Mesenchymal stem cell (in vitro differentiated cells and primary cell): Measurements from ENCODE around the gene TNFRSF1B.

Source experiments
- DNase-seq: peaks from one replicate; pipeline ENCODE4 v3.0.0-alpha.2; 2013
- H2AFZ ChIP-seq: one replicate; pipeline ENCODE4 v1.6.1; 2013; ENCODE audit warnings: low read depth, mild to moderate bottlenecking, control low read depth, inconsistent platforms, low read length, moderate library complexity
- H2AK5ac ChIP-seq: 2 replicates; pipeline ENCODE4 v1.6.1; 2013; ENCODE audit warnings: low read length, moderate library complexity, mild to moderate bottlenecking, inconsistent platforms; ENCODE audit not compliant: severe bottlenecking
- H2BK120ac ChIP-seq: one replicate; pipeline ENCODE4 v1.6.1; 2013; ENCODE audit warnings: low read depth, mild to moderate bottlenecking, inconsistent platforms, low read length, moderate library complexity
- H2BK12ac ChIP-seq, 2 experiments: one replicate each; pipeline ENCODE4 v1.6.1; 2013; ENCODE audit warnings: inconsistent platforms in 2 of 2, low read length in 2 of 2, mild to moderate bottlenecking in 2 of 2, moderate library complexity in 2 of 2, control low read depth in 1 of 2
- H2BK15ac ChIP-seq: one replicate; pipeline ENCODE4 v1.6.1; 2013; ENCODE audit warnings: mild to moderate bottlenecking, low read depth, inconsistent platforms; ENCODE audit not compliant: poor library complexity, severe bottlenecking
- H2BK5ac ChIP-seq: 2 replicates; pipeline ENCODE4 v1.6.1; 2013; ENCODE audit warnings: low read depth, mild to moderate bottlenecking, low read length, control low read depth, inconsistent platforms; ENCODE audit not compliant: poor library complexity, severe bottlenecking
- H3K14ac ChIP-seq, 2 experiments: one replicate each; pipeline ENCODE4 v1.6.1; 2013; ENCODE audit warnings: inconsistent platforms in 2 of 2, low read length in 2 of 2, control low read depth in 1 of 2, mild to moderate bottlenecking in 1 of 2, moderate library complexity in 1 of 2
- H3K18ac ChIP-seq, 2 experiments: one replicate each; pipeline ENCODE4 v1.6.1; 2013; ENCODE audit warnings: inconsistent platforms in 2 of 2, low read length in 2 of 2, control low read depth in 1 of 2, low read depth in 1 of 2, mild to moderate bottlenecking in 1 of 2
- H3K23ac ChIP-seq, 2 experiments: one replicate each; pipeline ENCODE4 v1.6.1; 2013; ENCODE audit warnings: inconsistent platforms in 2 of 2, low read length in 2 of 2, mild to moderate bottlenecking in 2 of 2, moderate library complexity in 2 of 2, control low read depth in 1 of 2
- H3K27ac ChIP-seq: 2 replicates; pipeline ENCODE4 v1.5.1; 2013; ENCODE audit warnings: mild to moderate bottlenecking, moderate library complexity, low read length, control low read depth, inconsistent platforms; ENCODE audit not compliant: poor library complexity, severe bottlenecking
- H3K27me3 ChIP-seq, 2 experiments: 2 replicates each; pipeline versions ENCODE4 v1.6.1 to v1.7.0; 2013; ENCODE audit warnings: low read length in 2 of 2, mild to moderate bottlenecking in 2 of 2, moderate library complexity in 2 of 2, control low read depth in 1 of 2, inconsistent platforms in 1 of 2; ENCODE audit not compliant: control insufficient read depth in 1 of 2, insufficient read depth in 1 of 2
- H3K36me3 ChIP-seq, 2 experiments: 2 replicates each; pipeline versions ENCODE4 v1.6.1 to v1.7.0; 2013; ENCODE audit warnings: low read length in 2 of 2, control low read depth in 1 of 2, inconsistent platforms in 1 of 2, low read depth in 1 of 2, mild to moderate bottlenecking in 1 of 2; ENCODE audit not compliant: insufficient read depth in 2 of 2, control insufficient read depth in 1 of 2
- H3K4ac ChIP-seq, 2 experiments: one replicate each; pipeline ENCODE4 v1.6.1; 2013; ENCODE audit warnings: inconsistent platforms in 2 of 2, low read length in 2 of 2, mild to moderate bottlenecking in 2 of 2, moderate library complexity in 2 of 2, control low read depth in 1 of 2, low read depth in 1 of 2
- H3K4me1 ChIP-seq: 2 replicates; pipeline ENCODE4 v1.6.1; 2013; ENCODE audit warnings: low read depth, low read length, control low read depth; ENCODE audit not compliant: control insufficient read depth, insufficient read depth
- H3K4me2 ChIP-seq: 2 replicates; pipeline ENCODE4 v1.6.1; 2013; ENCODE audit warnings: low read length, mild to moderate bottlenecking, inconsistent platforms; ENCODE audit not compliant: poor library complexity, severe bottlenecking
- H3K4me3 ChIP-seq, 2 experiments: 2 replicates each; pipeline versions ENCODE4 v1.5.1 to v1.7.0; 2013; ENCODE audit warnings: low read length in 2 of 2, mild to moderate bottlenecking in 2 of 2, control low read depth in 1 of 2, low read depth in 1 of 2; ENCODE audit not compliant: insufficient read depth in 1 of 2
- H3K79me1 ChIP-seq: replicated peaks from 2 replicates; pipeline ENCODE4 v1.6.1; 2013; ENCODE audit warnings: mild to moderate bottlenecking, control low read depth, low read length, inconsistent platforms; ENCODE audit not compliant: poor library complexity, severe bottlenecking
- H3K9ac ChIP-seq: 2 replicates; pipeline ENCODE4 v1.7.0; 2013; ENCODE audit warnings: mild to moderate bottlenecking, low read length, moderate library complexity
- H3K9me3 ChIP-seq: 2 replicates; pipeline ENCODE4 v1.7.0; 2013; ENCODE audit warnings: mild to moderate bottlenecking, low read length; ENCODE audit not compliant: control insufficient read depth
- H4K8ac ChIP-seq: one replicate; pipeline ENCODE4 v1.6.1; 2013; ENCODE audit warnings: inconsistent platforms, mild to moderate bottlenecking, low read length, moderate library complexity
- H4K91ac ChIP-seq: one replicate; pipeline ENCODE4 v1.6.1; 2013; ENCODE audit warnings: mild to moderate bottlenecking, low read length, inconsistent platforms
- WGBS: methylation state at CpG from one replicate; pipeline ENCODE4 v1.1.7; 2013; ENCODE audit warnings: mixed read lengths; 5-methylcytosine and 5-hydroxymethylcytosine counted together

TNFRSF1B gene

GRCh38 chr1:12138196-12139168 is 28.3 kb upstream of the TNFRSF1B start:
- H4K91ac ChIP-seq: peak overlapping the region; percentile 2
- peak overlapping the region in 1 of 2 experiments; percentile 66 for H2BK12ac ChIP-seq
- H2BK15ac ChIP-seq: no peak overlapping the region
- H3K4me2 ChIP-seq: no peak overlapping the region
- DNase-seq: no peak
- no peak overlapping the region for H2AK5ac ChIP-seq
- H2BK5ac ChIP-seq: no peak overlapping the region
- H3K9me3 ChIP-seq: no peaks in the 10 kb centered on the region
- H3K9ac ChIP-seq: peak overlapping the region; percentile 68
- H3K4me3 ChIP-seq: no peak overlapping the region
- H2AFZ ChIP-seq: no peak overlapping the region
- H3K18ac ChIP-seq: no peak overlapping the region
- H3K27ac ChIP-seq: no peak overlapping the region
- no peaks in the 10 kb centered on the region for H3K27me3 ChIP-seq
- no peak overlapping the region for H2BK120ac ChIP-seq
- H3K79me1 ChIP-seq: no peaks in the 10 kb centered on the region
- H3K14ac ChIP-seq: peak overlapping the region in 1 of 2 experiments; percentile 55
- H4K8ac ChIP-seq: peak overlapping the region; percentile 27
- 75% methylated on average over 31 of the region's 31 CpGs for WGBS
- peaks cover 11% of the 10 kb centered on the region for H3K4me1 ChIP-seq
- H3K36me3 ChIP-seq: no peaks in the 10 kb centered on the region
- H3K23ac ChIP-seq: no peak overlapping the region
- H3K4ac ChIP-seq: no peak overlapping the region

GRCh38 chr1:12140016-12140415 is 26.8 kb upstream of the TNFRSF1B start:
- Histone ChIP-seq H3K14ac (no peak overlapping the region), H3K9ac (no peak overlapping the region), H3K27ac (no peak overlapping the region), H3K4ac (no peak overlapping the region), H4K8ac (no peak overlapping the region), H2BK15ac (peak overlapping the region; percentile 12), H3K9me3 (no peaks in the 10 kb centered on the region), H3K79me1 (no peaks in the 10 kb centered on the region), H2BK12ac (peak overlapping the region in 1 of 2 experiments; percentile 34), H3K23ac (no peak overlapping the region), H2AK5ac (no peak overlapping the region), H3K36me3 (no peaks in the 10 kb centered on the region), H3K4me3 (no peak overlapping the region), H3K4me1 (peaks cover 13% of the 10 kb centered on the region), H3K18ac (no peak overlapping the region), H2AFZ (no peak overlapping the region), H3K27me3 (no peaks in the 10 kb centered on the region), H2BK120ac (no peak overlapping the region), H3K4me2 (no peak overlapping the region), H2BK5ac (no peak overlapping the region), H4K91ac (peak overlapping the region; percentile 72)
- no peak for DNase-seq
- 90% methylated on average over 4 of the region's 4 CpGs for WGBS

- Histone ChIP-seq H2BK120ac (peak overlapping the region; percentile 30), H3K4me2 (no peak overlapping the region), H2BK12ac (peak overlapping the region in 1 of 2 experiments; percentile 37), H3K14ac (no peak overlapping the region), H3K27me3 (no peaks in the 10 kb centered on the region), H2AFZ (no peak overlapping the region), H4K91ac (no peak overlapping the region), H3K18ac (no peak overlapping the region), H3K27ac (no peak overlapping the region), H3K9me3 (no peaks in the 10 kb centered on the region), H2BK5ac (no peak overlapping the region), H3K79me1 (no peaks in the 10 kb centered on the region), H2BK15ac (peak overlapping the region; percentile 30), H3K36me3 (no peaks in the 10 kb centered on the region), H4K8ac (no peak overlapping the region), H3K9ac (no peak overlapping the region), H3K4me1 (peaks cover 13% of the 10 kb centered on the region), H3K4ac (no peak overlapping the region), H3K4me3 (no peak overlapping the region), H2AK5ac (no peak overlapping the region), H3K23ac (no peak overlapping the region)
- 77% methylated on average over 8 of the region's 12 CpGs for WGBS
- DNase-seq: no peak
Measured at GRCh38 chr1:12140515-12141162, 26.2 kb upstream of the TNFRSF1B start.
